Bronchial epithelial cell (primary cell): ENCODE data around the gene TOP1. TPM values are rescaled to one million over a fixed set of nuclear protein-coding genes. Genes with fewer than 3 reads are reported as not detected.

Source experiments
- DNase-seq: peaks from one replicate; pipeline ENCODE4 v3.0.0-alpha.2; 2010; ENCODE audit warnings: low read depth
- FAIRE-seq: peaks from 2 replicates; lab custom pipeline; 2011; peaks lifted over from hg19 to GRCh38; lab: Jason Lieb, UNC
- H3K27me3 ChIP-seq: 2 replicates; pipeline ENCODE4 v1.5.1; 2011; ENCODE audit warnings: low read length; ENCODE audit not compliant: control insufficient read depth, insufficient read depth
- H3K36me3 ChIP-seq: 2 replicates; pipeline ENCODE4 v1.5.1; 2011; ENCODE audit warnings: low read length; ENCODE audit not compliant: control insufficient read depth, insufficient read depth
- H3K4me3 ChIP-seq: 2 replicates; pipeline ENCODE4 v1.5.1; 2011; ENCODE audit warnings: mild to moderate bottlenecking, low read depth, low read length, control low read depth
- total RNA-seq: library from RNA; depleted of rRNA; stranded (reverse); fragments of >200 nt; gene quantifications from 2 replicates; pipeline ENCODE4 v1.2.1, GENCODE V29; 2014
- TF ChIP-seq, protein P1 (sequence below): IDR thresholded peaks from 2 replicates; pipeline ENCODE4 v1.5.1; 2011; ENCODE audit warnings: mild to moderate bottlenecking, moderate library complexity, low read length, control low read depth, inconsistent platforms; ENCODE audit not compliant: insufficient read depth, severe bottlenecking

TOP1 gene
- total RNA-seq, 1 donor from 2014 or later, result 18.2 TPM

DNA sequence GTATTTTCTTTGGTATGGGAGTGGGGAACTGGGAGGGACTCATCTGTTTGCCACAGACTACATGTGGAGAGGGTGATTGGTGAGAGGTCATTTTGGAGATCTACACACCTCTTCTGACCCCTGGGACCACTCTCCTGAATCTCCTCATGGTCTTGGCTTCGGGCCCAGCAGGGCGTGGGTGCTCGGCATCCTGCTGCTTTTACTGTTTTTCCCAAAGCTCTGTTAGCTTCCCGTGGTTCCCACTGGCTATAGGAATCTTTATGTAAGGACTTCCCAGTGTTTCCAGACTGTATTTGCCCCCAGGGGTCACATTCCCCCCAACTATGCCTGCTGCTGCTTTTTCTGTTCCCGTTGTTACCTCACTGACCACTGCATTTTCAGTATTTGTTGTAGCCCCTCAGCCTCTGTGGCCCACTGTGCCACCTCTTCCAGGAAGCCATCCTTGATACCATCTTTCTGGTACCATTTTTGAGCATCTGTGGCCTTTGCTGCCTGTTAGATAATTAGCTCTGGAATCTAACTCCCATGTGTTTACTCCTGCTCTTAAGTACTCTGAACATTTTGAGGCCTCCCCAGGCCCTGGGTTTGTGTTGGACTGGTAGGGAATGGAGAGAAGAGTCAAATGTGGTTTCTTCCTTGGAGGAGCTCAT is 123.6 kb downstream of the TOP1 start:
- DNase-seq (no peak), FAIRE-seq (no peak)
- H3K27me3 ChIP-seq, result no peaks in the 10 kb centered on the region
- no peaks in the 10 kb centered on the region for H3K36me3 ChIP-seq
- TF ChIP-seq, protein P1, sequence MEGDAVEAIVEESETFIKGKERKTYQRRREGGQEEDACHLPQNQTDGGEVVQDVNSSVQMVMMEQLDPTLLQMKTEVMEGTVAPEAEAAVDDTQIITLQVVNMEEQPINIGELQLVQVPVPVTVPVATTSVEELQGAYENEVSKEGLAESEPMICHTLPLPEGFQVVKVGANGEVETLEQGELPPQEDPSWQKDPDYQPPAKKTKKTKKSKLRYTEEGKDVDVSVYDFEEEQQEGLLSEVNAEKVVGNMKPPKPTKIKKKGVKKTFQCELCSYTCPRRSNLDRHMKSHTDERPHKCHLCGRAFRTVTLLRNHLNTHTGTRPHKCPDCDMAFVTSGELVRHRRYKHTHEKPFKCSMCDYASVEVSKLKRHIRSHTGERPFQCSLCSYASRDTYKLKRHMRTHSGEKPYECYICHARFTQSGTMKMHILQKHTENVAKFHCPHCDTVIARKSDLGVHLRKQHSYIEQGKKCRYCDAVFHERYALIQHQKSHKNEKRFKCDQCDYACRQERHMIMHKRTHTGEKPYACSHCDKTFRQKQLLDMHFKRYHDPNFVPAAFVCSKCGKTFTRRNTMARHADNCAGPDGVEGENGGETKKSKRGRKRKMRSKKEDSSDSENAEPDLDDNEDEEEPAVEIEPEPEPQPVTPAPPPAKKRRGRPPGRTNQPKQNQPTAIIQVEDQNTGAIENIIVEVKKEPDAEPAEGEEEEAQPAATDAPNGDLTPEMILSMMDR, result no peak
- H3K4me3 ChIP-seq, result no peak overlapping the region

DNA sequence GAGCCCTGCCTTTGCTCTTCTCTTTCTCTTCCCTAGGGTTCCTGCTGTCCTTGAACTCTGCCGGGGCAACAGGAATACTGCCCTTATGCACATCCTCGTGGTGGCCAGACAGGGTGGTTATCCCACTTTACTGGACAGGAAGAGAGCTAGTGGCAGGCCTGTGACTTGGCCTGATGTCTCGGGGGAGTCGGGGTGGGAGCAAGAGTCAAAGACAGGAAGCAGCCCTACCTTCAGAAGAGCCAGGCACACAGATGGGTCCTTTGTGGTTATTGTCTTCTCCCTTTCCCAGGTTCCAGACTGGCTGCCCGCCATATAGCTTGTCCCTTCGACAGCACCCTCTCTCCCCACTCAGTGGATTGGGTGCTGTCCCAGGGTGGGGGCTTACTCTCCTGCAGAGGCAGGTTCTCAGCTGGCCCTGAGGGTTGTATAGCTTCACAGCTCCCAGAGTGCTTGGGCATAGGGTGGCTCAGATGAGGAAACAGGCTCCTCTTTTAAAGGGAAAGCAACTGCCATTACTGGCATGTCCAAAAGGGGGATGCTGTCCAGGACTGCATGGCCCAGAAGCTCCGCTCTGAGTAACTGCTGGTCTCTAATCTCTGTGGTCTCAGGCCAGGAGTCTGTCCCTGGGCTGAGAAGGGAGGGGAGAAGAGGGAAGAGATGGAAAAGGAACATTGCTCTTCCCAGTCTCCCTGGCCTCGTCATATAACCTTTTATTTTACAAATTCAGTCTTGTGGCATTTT is 126.0 kb downstream of the TOP1 start:
- TF ChIP-seq, protein P1, result no peak
- Histone ChIP-seq H3K4me3 (no peak overlapping the region), H3K27me3 (no peaks in the 10 kb centered on the region), H3K36me3 (no peaks in the 10 kb centered on the region)
- FAIRE-seq (no peak), DNase-seq (no peak)

DNA sequence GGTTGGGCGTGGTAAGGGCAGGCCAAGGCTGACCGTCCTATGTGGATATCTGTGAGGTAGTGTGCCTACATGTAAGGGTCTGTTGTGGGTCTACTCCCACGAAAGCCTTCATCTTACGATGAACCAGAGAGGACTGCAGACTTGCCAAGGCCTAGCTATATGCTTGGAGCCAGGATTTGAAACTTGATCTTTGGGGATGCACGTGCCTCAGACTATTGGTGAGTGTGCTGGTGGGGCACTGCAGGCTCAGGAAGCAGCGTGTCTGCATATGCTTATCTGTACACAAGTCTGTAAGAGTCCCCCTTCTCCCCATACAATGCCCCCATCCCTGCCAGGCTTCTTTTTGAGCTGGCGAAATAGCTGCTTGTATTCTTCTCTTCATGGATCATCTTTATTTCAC is 126.6 kb downstream of the TOP1 start:
- TF ChIP-seq, protein P1, result no peak
- Histone ChIP-seq H3K36me3 (peaks cover 6% of the 10 kb centered on the region), H3K4me3 (no peak overlapping the region), H3K27me3 (no peaks in the 10 kb centered on the region)
- no peak for FAIRE-seq
- no peak for DNase-seq

DNA sequence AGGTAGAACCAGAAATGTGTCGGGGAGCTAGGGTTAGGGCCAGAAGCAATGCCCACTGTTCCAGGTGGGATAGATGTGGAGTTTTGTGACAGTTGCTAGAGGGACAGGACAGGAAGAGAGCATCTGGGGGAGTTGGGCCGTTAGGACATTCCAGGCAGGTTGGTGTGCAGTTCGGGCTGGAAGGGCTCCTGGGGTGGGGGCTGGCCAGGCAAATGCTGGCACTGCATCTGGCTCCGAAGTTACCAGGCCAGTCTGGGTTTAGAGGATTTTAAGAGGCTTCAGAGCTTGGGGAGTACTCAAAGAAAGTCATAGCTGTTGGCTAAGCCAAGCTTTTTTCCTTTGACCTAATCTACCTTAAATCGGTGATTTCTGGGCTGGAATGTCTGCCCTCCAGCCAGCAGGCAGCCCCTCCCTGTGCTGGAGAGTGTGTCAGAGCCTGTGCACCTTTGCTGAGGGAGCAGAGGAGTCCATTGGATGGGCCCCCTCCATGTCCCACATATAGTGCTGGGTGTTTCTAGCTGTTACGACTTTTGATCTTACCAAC is 129.5 kb downstream of the TOP1 start:
- no peaks in the 10 kb centered on the region for H3K27me3 ChIP-seq
- TF ChIP-seq, protein P1, result no peak
- H3K4me3 ChIP-seq, result no peak overlapping the region
- peaks cover 21% of the 10 kb centered on the region for H3K36me3 ChIP-seq
- FAIRE-seq (no peak), DNase-seq (no peak)

DNA sequence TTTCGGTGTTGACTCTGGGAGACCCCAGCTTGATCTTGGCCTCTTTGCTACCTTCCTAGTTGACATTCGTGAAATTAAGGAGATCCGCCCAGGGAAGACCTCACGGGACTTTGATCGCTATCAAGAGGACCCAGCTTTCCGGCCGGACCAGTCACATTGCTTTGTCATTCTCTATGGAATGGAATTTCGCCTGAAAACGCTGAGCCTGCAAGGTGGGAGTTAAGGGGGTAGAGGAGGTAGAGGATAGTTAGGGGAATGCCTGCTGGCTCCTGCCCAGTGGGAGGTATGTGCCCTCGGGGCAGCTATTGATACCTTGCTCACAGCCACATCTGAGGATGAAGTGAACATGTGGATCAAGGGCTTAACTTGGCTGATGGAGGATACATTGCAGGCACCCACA is 130.9 kb downstream of the TOP1 start:
- Histone ChIP-seq H3K4me3 (no peak overlapping the region), H3K36me3 (peaks cover 32% of the 10 kb centered on the region), H3K27me3 (no peaks in the 10 kb centered on the region)
- FAIRE-seq (no peak), DNase-seq (no peak)
- TF ChIP-seq, protein P1, result no peak
